CD4-positive, alpha-beta T cell treated with Interleukin-10 for 1 hour (primary cell): ENCODE data around the gene MARCHF3.
"Not testable (repeated sequence)": the region's sequence is repeated elsewhere in the genome, so short reads cannot be mapped to it uniquely, and the experiment has no call there.

Experiments
- DNase-seq: peaks from one replicate; pipeline ENCODE4 v3.0.0-alpha.2; 2020

Gene MARCHF3

DNA sequence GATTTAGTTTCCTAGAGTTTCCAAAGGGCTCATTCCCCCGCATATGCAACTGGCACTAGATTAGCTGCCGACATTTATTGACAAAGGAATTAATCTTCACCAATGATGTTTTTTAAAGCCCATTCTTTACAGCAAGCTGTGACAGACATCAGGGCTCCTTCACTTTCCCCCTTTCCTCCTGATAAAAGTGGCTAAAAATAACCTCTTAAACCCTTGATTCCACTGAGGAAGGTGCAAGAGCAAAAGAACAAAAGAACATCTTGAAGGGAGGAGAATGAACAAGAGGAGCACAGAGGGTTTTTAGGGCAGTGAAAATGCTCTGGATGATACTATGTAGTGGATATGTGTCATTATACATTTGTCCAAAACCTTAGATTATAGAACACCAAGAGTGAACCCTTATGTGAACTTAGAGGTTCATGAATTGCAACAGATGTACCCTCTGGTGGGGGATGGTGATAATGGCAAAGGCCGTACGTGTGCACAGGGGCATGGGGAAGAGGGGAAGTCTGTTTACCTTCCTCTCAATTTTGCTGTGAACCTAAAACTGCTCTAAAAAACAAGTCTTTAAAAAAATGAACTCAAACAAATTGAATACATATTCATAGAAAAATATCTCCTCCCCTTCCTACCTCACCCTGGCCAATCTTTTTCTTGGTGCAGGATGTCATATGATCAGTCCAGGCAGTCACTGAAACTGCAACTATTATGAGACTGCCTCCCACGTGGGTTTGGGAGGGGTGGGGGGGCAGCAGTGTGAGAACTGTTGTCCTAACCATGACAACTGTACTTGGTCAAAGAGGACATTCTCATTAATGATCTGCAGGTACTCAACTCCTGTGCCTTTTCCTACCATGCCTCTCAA is 83.0 kb downstream of the MARCHF3 start:
- DNase-seq, result no peak

- DNase-seq, result not testable (repeated sequence)
Measured at GRCh38 chr5:126942908-126943307, 87.5 kb downstream of the MARCHF3 start.

- DNase-seq, result no peak
Measured at GRCh38 chr5:126941403-126941802, 89.0 kb downstream of the MARCHF3 start.

GRCh38 chr5:126939887-126940286 is 90.5 kb downstream of the MARCHF3 start:
- no peak for DNase-seq

DNA sequence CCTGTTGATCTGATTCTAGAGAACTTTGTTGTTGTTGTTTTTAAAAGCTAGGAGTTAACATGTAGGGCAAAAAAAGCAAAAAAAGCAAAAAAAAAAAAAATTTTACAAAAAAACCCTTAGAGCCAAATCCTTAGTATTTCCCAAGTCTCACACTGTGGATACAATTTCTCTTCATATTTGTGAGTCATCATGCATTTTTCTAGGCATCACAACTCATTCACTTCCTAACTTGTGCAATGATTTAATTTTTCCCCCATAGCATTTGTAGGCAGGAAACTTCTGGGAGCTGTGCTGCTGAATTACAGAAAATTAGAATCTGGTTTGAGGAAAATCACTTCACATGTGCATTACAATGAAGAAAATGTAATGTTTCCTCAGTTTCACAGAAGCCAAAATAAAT is 91.9 kb downstream of the MARCHF3 start:
- no peak for DNase-seq

- no peak for DNase-seq
Measured at GRCh38 chr5:126937771-126938170, 92.6 kb downstream of the MARCHF3 start.

DNA sequence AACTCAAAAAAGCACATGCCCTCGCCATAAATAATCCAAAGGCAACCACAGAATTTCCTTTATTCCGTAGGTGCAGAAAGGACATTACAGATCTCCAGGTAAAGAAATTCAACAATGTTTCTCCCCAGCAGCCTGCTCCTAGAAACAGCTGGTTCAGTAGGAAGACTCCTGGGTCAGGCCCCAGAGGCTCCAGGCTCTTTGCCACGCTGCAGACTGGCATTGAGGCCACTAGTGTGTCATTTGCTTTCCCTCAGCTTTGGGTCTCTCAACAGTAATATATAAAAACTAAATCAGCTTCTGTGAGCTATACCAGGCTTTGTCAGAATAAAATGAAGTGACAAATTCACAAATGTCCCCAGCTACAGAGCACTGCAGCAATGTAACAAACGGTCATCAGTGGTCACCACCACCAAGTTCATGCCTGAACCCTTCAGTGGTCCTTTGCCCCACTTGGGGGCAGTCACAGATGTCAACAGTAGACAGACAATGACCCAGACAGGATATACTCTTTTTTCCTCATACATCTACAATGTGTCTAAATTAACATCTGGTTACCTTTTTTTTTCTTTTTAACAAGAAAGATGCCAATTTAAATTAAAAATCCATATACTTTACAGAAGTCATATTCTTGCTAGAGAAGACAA is 93.5 kb downstream of the MARCHF3 start:
- DNase-seq, result no peak

DNA sequence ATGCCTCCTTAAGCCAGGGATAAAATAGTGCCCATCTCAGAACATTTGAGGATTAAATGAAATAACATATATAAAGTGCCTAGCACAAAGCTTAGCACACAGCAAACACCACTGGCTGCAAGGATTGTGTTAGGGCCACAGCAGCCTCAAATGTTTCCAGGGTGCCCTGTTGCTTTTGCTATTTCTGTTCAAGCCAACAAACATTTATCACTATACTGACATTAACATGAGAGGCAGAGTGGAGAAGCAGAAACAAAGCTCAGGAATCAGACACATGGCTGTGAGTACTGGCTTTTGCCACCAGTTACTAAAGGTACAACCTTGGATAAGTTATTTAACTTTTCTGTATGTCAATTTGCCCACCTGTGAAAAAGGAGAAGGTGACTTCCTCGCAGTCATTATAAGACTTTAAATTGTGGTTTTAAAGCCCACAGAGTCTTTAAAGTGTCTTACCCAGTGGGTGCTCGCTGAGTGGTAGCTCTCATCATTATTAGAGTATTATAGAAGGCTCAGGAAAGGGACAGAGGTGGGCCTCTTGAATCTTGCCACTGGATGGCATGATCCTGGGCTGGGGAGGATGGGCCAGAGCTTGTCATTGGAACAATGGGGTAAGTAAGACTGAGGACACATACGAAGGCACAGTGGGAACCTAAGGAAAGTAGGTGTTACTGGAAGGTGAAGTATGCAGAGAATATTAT is 98.2 kb downstream of the MARCHF3 start:
- no peak for DNase-seq

GRCh38 chr5:126928041-126928440 is 102.3 kb downstream of the MARCHF3 start:
- no peak for DNase-seq

GRCh38 chr5:126927429-126927828 is 102.9 kb downstream of the MARCHF3 start:
- no peak for DNase-seq

GRCh38 chr5:126926187-126926586 is 104.2 kb downstream of the MARCHF3 start:
- no peak for DNase-seq

DNA sequence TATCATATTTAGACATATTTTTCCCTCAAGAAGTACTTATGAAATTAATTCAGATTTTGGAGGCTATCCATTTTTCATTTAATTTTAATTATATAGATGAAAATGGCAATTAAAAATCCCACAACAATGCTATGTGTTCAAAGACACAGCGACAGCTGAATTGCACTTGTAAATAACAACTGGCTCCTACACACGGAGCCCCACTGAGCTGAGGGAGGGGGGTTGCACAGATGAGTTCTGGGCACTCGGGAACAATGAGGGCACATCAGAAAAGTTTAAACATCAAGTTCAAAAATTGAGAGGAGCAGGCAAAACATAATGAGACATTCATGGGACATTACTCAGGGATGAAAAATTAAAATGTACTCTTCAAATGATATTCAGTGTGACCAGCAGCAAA is 104.9 kb downstream of the MARCHF3 start:
- DNase-seq, result no peak

DNA sequence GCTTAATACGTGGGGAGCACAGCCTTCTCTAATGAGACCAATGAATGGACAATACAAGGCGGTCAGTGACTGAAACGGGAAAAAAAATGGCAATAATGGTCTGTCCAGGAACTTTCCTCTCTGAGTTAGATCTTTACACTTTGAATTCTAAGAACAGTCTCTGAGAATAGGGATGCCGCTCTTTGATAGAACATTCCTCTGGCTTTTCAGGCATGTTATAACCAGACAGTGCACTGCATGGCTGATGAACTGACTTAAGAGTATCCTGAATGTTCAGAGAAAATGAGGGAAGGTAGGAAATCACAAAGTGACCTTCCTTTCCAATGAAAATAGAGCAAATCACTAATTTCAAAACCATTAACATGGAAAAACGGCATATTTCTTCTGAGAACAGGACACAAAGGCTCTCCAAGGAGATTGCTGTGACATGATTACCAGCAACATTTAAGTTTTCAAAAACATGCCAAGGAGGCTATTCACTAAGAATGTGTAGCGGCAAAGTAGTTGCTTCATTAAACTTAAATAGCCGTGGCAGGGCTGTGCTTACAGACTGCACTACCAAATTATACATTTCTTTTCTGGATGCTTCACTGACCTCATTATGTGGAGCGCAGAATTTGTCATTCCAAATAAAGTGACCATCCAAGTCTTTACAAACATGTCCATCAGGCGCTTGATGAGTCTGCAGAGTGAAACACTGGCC is 105.9 kb downstream of the MARCHF3 start:
- no peak for DNase-seq

- no peak for DNase-seq
Measured at GRCh38 chr5:126921241-126922091, 108.9 kb downstream of the MARCHF3 start.

DNA sequence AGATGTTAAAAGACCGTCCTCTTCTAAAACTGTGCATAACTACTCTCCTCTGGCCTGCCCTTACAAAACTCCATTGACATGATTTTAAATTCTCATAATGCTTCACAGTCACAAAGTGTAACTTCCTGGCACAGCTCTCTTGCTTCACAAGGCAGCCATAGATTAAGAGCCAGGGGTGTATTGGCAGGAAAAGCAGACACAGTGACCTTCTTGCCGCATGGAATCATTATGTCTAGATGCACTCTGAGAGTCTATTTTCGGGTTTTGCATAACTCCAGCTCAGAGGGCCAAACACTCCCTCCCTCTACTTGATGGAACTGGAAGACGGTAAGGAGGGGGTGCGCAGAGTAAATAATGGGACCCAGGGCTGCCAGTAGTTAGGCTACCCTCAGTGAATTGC is 110.1 kb downstream of the MARCHF3 start:
- no peak for DNase-seq

DNA sequence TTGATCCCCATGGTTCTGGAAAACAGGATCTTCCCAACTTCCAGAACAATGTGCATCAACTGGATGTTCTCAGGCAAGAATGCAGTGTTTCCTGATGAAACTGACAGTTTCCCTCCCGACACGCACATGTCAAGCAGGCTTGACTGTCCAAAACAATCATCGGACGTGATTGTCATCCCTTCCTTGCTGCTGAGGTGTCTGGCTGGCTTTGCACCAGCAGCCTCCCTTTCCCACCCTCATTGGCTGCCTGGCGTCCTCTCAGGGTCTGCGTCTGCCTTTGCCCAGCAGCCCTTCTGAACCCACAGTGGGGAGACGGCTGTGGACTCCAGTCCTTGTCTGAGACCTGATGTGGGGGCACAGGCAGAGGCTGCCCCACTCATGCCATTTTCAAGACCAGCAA is 110.8 kb downstream of the MARCHF3 start:
- DNase-seq, result no peak

DNA sequence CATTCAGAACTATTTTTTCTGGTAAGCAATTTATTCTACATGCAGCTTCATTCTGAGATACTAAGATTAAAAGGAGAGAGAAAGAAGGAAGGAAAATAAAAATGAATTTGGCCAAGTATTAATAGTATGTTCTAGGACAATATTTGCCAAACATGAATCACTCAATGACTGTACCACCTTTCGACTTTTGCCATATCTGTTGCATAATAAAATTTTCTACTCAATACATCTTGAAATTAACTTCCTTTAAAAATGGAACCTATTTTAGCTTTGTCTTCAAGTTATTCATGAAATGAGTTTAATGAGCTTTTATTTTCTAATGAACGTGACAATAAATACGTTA is 111.8 kb downstream of the MARCHF3 start:
- no peak for DNase-seq

DNA sequence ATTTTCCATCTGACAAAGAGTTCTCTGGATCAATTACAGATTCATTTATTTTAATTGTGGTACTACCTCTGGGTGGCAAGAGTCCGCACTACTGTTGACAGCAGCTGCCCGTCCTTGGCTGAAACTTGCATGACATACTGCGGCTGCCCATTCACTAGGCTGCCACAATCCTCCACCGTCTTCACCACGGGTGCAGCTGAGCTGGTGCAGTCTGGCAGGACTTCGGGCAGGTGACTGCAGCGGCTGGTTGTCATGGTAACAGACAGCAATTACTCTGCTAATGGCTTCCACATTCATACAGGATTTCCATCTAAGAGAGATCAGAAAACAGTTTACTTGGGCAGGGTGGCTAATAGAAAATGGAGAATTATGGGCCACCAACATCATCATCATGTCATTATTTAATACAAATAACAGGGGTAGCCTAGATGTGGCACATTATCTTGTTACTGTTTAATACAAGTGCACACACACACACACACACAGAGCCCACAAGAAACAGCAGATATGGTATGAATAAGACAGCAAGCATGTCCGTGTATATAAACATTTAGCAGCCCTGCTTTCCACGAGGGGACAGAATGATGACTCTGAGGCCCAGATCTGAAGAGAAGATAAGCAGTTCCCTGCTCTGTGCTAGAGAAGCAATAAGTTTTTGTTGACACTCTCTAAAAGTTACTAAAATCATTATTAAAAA is 112.3 kb downstream of the MARCHF3 start:
- DNase-seq, result no peak

- DNase-seq, result no peak
Measured at GRCh38 chr5:126915496-126915895, 114.9 kb downstream of the MARCHF3 start.

GRCh38 chr5:126914801-126915436 is 115.4 kb downstream of the MARCHF3 start:
- DNase-seq, result no peak

DNA sequence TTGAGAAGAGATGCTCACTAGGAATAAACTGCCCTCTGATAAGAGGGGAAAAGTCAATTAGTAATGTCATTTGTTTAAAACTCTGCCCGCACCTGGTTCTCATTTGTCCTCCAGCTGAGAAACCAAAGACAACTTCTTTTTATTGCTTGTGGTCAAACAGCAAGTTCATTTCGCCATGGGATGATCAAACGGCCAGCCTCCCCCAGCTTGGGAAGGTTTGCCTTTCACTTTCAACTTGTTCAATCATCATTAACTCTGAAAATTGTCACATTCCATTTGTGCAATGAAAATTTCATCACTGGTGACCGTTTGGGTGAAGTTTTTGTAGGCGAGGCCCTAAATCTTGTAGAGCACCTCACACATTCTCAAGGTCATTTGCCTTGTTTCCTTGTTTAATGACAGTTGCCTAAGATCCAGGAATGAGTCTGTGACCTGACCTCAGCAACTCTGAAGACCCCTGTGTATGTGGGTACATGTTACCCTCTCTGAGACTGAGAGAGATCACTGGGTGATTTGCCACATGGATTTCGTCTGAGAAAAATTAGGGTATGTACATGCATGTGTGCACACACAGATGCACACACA is 117.7 kb downstream of the MARCHF3 start:
- DNase-seq, result no peak
